ENCODE measurements around the gene UGT2B17.
"Not testable (repeated sequence)": the region's sequence is repeated elsewhere in the genome, so short reads cannot be mapped to it uniquely, and the experiment has no call there.

The UGT2B17 gene

GRCh38 chr4:68576272-68577125 is at the start of gene UGT2B17:
Gene UGT2B17, minus strand, starts transcription at chr4:68576322. Its CDS starts 7,838 bp downstream, at chr4:68568484.
- DNase-seq, result no peak

- DNase-seq, result not testable (repeated sequence)
These were observed 46.6 kb upstream of the UGT2B17 start for GRCh38 chr4:68622731-68623130.

- no peak for DNase-seq
These were observed 41.0 kb upstream of the UGT2B17 start for GRCh38 chr4:68617003-68617698.

- no peak for DNase-seq
These were observed 39.7 kb upstream of the UGT2B17 start for GRCh38 chr4:68615699-68616422.

- no peak for DNase-seq
These were observed 37.6 kb upstream of the UGT2B17 start for GRCh38 chr4:68613752-68614151.

- no peak for DNase-seq
These were observed 30.1 kb upstream of the UGT2B17 start for GRCh38 chr4:68606240-68606639.

- no peak for DNase-seq
These were observed 23.0 kb upstream of the UGT2B17 start for GRCh38 chr4:68599150-68599549.

GRCh38 chr4:68597482-68597881 is 21.4 kb upstream of the UGT2B17 start:
- DNase-seq, result no peak

- no peak for DNase-seq
These were observed 18.6 kb upstream of the UGT2B17 start for GRCh38 chr4:68594678-68595077.

- no peak for DNase-seq
These were observed 17.0 kb upstream of the UGT2B17 start for GRCh38 chr4:68593112-68593511.

- no peak for DNase-seq
These were observed 16.6 kb upstream of the UGT2B17 start for GRCh38 chr4:68592673-68593072.

- DNase-seq, result no peak
These were observed 15.1 kb upstream of the UGT2B17 start for GRCh38 chr4:68591204-68591603.

GRCh38 chr4:68589790-68590189 is 13.7 kb upstream of the UGT2B17 start:
- DNase-seq, result no peak

GRCh38 chr4:68582339-68582717 is 6.2 kb upstream of the UGT2B17 start:
- no peak for DNase-seq

GRCh38 chr4:68581383-68582338 is 5.5 kb upstream of the UGT2B17 start:
- no peak for DNase-seq

- DNase-seq, result no peak
These were observed 1.5 kb upstream of the UGT2B17 start for GRCh38 chr4:68577590-68577989.

GRCh38 chr4:68575636-68576035 is 486 bp downstream of the UGT2B17 start:
- DNase-seq, result not testable (repeated sequence)

GRCh38 chr4:68575081-68575480 is 1.0 kb downstream of the UGT2B17 start:
- no peak for DNase-seq

GRCh38 chr4:68572653-68573170 is 3.4 kb downstream of the UGT2B17 start:
- no peak for DNase-seq

GRCh38 chr4:68570122-68570507 is 6.0 kb downstream of the UGT2B17 start:
- DNase-seq, result no peak

GRCh38 chr4:68569466-68570121 is 6.5 kb downstream of the UGT2B17 start:
- no peak for DNase-seq

- DNase-seq, result not testable (repeated sequence)
These were observed 7.1 kb downstream of the UGT2B17 start for GRCh38 chr4:68569036-68569435.
